Activated CD4-positive, alpha-beta T cell treated with anti-CD3 and anti-CD28 coated beads, Interleukin-2, amount 10 ng/mL, durations not matched to agents 24 days and 14 days (primary cell): ENCODE measurements around the gene PGRMC2. TPM values are rescaled to one million over a fixed set of nuclear protein-coding genes. Genes with fewer than 3 reads are reported as not detected.

Experiments
- DNase-seq: peaks from one replicate; pipeline ENCODE4 v3.0.0; 2022
- H3K27ac Mint-ChIP-seq: one replicate; pipeline ENCODE4 v1.8.0; 2022; ENCODE audit warnings: mild to moderate bottlenecking, mixed read lengths
- H3K27me3 Mint-ChIP-seq: one replicate; pipeline ENCODE4 v1.8.0; 2022; ENCODE audit warnings: mixed read lengths
- H3K36me3 Mint-ChIP-seq: one replicate; pipeline ENCODE4 v1.8.0; 2022; ENCODE audit warnings: low read depth, mild to moderate bottlenecking, mixed read lengths
- H3K4me1 Mint-ChIP-seq: one replicate; pipeline ENCODE4 v1.8.0; 2021; ENCODE audit warnings: mixed read lengths
- H3K4me3 Mint-ChIP-seq: one replicate; pipeline ENCODE4 v1.8.0; 2022; ENCODE audit warnings: mild to moderate bottlenecking, moderate library complexity, mixed read lengths
- H3K9me3 Mint-ChIP-seq: one replicate; pipeline ENCODE4 v1.8.0; 2021; ENCODE audit warnings: mixed read lengths
- intact Hi-C: fragments of 100-400 bp; cut with micrococcal nuclease; formaldehyde crosslinking; loops from one replicate; pipeline ENCODE4 v1.15.1; 2023
- total RNA-seq: library from RNA; stranded (reverse); gene quantifications from 2 replicates; pipeline ENCODE4 v1.2.3, GENCODE V29; 2022

The PGRMC2 gene, protein sequence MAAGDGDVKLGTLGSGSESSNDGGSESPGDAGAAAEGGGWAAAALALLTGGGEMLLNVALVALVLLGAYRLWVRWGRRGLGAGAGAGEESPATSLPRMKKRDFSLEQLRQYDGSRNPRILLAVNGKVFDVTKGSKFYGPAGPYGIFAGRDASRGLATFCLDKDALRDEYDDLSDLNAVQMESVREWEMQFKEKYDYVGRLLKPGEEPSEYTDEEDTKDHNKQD
- total RNA-seq: 44.7 and 48.4 TPM in 2 replicates

DNA sequence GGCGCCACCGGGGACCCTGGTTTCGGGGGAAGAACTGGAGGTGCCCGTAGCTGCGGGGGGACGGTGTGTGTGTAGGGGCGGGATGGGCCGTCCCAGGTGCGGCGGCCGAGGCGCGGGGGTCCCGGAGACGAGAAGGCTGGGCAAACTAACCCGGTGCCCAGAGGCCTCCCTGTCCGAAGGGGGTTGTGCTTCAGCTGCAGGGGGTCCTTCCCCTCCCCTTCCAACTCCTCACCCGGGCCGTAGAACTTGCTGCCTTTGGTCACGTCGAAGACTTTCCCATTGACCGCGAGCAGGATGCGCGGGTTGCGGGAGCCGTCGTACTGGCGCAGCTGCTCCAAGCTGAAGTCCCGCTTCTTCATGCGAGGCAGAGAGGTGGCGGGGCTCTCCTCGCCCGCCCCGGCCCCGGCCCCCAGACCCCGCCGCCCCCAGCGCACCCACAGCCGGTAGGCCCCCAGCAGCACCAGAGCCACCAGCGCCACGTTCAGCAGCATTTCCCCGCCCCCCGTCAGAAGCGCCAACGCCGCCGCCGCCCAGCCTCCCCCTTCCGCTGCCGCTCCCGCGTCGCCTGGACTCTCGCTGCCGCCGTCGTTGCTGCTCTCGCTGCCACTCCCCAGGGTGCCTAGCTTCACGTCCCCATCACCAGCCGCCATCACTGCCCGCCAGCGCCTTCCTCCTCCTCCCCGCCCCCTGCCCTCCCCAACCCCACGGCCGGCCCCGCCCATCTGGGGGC is at the start of gene PGRMC2:
Gene PGRMC2 (minus strand): TSS at position 673 of the 730 bp plus-strand sequence. CDS start 23 bp downstream, at position 650.
- no peak for DNase-seq
- intact Hi-C loops: loop anchor here (1.0 to 5.0 kb wide), 3 partner anchors 505 to 806 kb away; partner anchors contain the start of genes HSPA4L and SCLT1
- no peaks in the 10 kb centered on the region for H3K9me3 Mint-ChIP-seq
- no peaks in the 10 kb centered on the region for H3K27me3 Mint-ChIP-seq
- H3K4me1 Mint-ChIP-seq: peaks cover 21% of the 10 kb centered on the region
- peak within 1 kb of the TSS; percentile 85 for H3K4me3 Mint-ChIP-seq
- peak within 1 kb of the TSS; percentile 94 for H3K27ac Mint-ChIP-seq
- H3K36me3 Mint-ChIP-seq: peaks cover 17% of the 10 kb centered on the region

GRCh38 chr4:128335541-128335940 is 47.9 kb upstream of the PGRMC2 start:
- Mint-ChIP-seq H3K4me3 (no peak overlapping the region), H3K27me3 (no peaks in the 10 kb centered on the region), H3K4me1 (no peaks in the 10 kb centered on the region), H3K36me3 (no peaks in the 10 kb centered on the region), H3K27ac (no peak overlapping the region), H3K9me3 (peaks cover 3% of the 10 kb centered on the region)
- DNase-seq: no peak
- intact Hi-C loops: no loop called here

DNA sequence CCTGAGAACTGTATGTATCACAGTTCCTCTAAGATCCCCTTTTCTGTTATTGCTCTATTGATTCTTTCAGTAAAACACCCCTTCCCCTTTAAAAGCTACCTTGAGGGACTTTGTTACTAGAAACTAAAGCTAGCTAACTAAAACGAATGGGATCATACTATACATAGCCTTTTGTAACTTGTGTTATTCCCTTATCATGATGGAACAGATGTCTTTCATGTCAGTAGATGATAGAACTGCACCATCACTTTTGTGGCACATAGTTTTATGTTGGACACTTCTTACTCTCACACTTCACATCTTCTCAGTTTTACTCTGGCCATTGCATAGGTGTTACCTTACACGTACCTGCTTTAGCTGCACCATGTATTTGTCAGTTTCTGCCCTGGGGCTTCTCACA is 46.6 kb upstream of the PGRMC2 start:
- Mint-ChIP-seq H3K4me3 (no peak overlapping the region), H3K9me3 (peaks cover 3% of the 10 kb centered on the region), H3K27me3 (no peaks in the 10 kb centered on the region), H3K4me1 (no peaks in the 10 kb centered on the region), H3K36me3 (no peaks in the 10 kb centered on the region), H3K27ac (no peak overlapping the region)
- no peak for DNase-seq
- intact Hi-C loops: no loop called here

DNA sequence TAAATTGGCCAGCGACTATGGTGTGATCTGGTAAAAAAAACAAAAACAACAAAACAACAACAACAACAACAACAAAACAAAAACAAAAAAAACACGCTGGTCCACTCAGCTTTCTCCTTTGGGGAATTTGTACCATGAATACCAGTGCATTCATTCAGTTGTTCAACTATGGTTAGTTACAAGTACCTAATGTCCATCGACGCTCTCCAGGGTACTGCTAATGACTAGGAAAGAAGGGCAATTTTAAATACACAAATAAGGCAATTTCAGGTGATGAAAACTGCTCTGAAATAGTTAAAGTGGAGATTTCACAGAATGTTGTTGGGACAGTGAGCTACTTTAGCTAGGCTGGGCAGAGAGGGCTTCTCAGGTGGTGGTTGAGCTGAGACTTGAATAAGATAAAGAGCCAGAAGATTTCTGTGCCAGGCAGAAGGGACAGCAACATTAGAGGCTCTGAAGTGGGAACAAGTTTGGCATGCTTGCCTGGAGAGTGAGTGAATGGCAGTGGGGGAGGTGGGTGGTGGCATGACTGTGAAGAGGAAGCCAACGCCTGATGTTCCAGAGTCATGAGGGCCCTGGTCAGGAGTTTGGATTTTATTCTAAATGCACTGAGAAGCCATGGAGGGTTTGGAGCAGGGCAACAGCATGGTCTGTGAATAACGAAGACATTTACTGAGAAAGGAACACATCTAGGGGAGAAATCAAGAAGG is 45.9 kb upstream of the PGRMC2 start:
- H3K27ac Mint-ChIP-seq: no peak overlapping the region
- DNase-seq: no peak
- H3K4me1 Mint-ChIP-seq: no peaks in the 10 kb centered on the region
- no peaks in the 10 kb centered on the region for H3K27me3 Mint-ChIP-seq
- H3K36me3 Mint-ChIP-seq: no peaks in the 10 kb centered on the region
- intact Hi-C loops: no loop called here
- no peak overlapping the region for H3K4me3 Mint-ChIP-seq
- H3K9me3 Mint-ChIP-seq: peaks cover 3% of the 10 kb centered on the region

DNA sequence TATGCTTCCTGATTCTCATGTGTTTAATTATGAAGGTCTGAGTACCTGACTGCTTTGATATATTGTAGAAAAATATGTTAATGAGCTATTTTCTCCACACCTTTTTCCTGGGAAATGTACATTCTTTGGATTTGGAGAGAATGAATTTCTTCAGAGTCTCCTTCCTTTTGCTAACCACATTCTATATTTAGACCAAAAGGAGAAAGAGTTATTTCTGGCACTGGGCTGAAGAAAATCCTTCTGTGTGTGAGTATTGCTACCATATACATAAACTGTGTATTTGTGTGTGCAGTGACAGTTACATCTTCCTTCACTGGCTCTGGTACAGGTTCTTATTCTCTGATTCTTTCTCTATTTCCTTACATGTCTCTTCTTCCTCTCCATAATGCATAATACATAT is 44.5 kb upstream of the PGRMC2 start:
- Mint-ChIP-seq H3K27me3 (no peaks in the 10 kb centered on the region), H3K36me3 (no peaks in the 10 kb centered on the region), H3K9me3 (peaks cover 3% of the 10 kb centered on the region), H3K4me3 (no peak overlapping the region), H3K4me1 (no peaks in the 10 kb centered on the region), H3K27ac (no peak overlapping the region)
- DNase-seq: no peak
- intact Hi-C loops: no loop called here

DNA sequence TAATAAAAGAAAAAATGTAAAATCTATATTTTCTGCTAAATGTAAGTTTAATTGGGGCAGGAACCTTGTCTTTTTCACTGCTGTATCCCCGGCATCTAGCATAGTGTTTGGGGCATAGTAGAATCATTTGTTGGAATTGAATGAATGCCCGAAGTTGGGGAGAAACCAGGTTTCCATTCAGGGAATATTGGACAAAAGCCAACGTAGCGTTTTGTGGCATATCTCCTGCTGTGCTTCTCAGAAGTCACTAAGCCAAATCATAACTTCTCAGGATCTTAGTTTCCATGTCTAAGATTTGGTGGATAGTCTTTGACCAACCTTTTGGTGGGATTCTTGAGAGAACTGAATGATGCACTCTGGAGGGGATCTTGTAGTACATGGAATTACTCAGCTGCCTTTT is 42.0 kb upstream of the PGRMC2 start:
- intact Hi-C loops: no loop called here
- no peaks in the 10 kb centered on the region for H3K36me3 Mint-ChIP-seq
- H3K27me3 Mint-ChIP-seq: no peaks in the 10 kb centered on the region
- H3K27ac Mint-ChIP-seq: no peak overlapping the region
- DNase-seq: no peak
- no peaks in the 10 kb centered on the region for H3K4me1 Mint-ChIP-seq
- no peak overlapping the region for H3K4me3 Mint-ChIP-seq
- H3K9me3 Mint-ChIP-seq: peaks cover 3% of the 10 kb centered on the region

- H3K4me3 Mint-ChIP-seq: no peak overlapping the region
- H3K9me3 Mint-ChIP-seq: peaks cover 3% of the 10 kb centered on the region
- DNase-seq: no peak
- H3K27me3 Mint-ChIP-seq: no peaks in the 10 kb centered on the region
- no peak overlapping the region for H3K27ac Mint-ChIP-seq
- no peaks in the 10 kb centered on the region for H3K36me3 Mint-ChIP-seq
- intact Hi-C loops: no loop called here
- H3K4me1 Mint-ChIP-seq: no peaks in the 10 kb centered on the region
These were observed 40.5 kb upstream of the PGRMC2 start for GRCh38 chr4:128328106-128328505.

DNA sequence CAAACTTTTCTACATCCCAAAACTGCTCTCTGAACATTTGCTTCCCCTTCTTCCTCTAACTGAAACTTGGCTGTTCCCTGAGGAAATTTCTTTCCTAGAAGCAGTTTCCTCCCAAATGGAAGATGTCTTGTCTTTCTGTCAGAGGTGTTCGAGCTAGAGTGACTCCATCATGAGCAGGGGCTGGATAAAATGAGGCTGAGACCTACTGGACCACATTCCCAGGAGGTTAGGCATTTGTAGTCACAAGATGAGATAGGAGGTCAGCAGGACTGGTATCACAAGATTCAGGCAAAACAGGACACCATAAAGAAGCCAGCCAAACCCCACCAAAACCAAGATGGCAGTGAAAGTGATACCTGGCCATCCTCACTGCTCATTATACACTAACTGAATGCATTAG is 35.8 kb upstream of the PGRMC2 start:
- H3K4me3 Mint-ChIP-seq: no peak overlapping the region
- H3K27me3 Mint-ChIP-seq: no peaks in the 10 kb centered on the region
- intact Hi-C loops: no loop called here
- H3K27ac Mint-ChIP-seq: no peak overlapping the region
- H3K36me3 Mint-ChIP-seq: no peaks in the 10 kb centered on the region
- DNase-seq: no peak
- H3K4me1 Mint-ChIP-seq: no peaks in the 10 kb centered on the region
- H3K9me3 Mint-ChIP-seq: no peaks in the 10 kb centered on the region

- no peaks in the 10 kb centered on the region for H3K36me3 Mint-ChIP-seq
- H3K9me3 Mint-ChIP-seq: no peaks in the 10 kb centered on the region
- H3K4me1 Mint-ChIP-seq: no peaks in the 10 kb centered on the region
- H3K4me3 Mint-ChIP-seq: no peak overlapping the region
- intact Hi-C loops: no loop called here
- no peak overlapping the region for H3K27ac Mint-ChIP-seq
- no peaks in the 10 kb centered on the region for H3K27me3 Mint-ChIP-seq
- DNase-seq: no peak
These were observed 35.4 kb upstream of the PGRMC2 start for GRCh38 chr4:128322986-128323385.

GRCh38 chr4:128322311-128322710 is 34.7 kb upstream of the PGRMC2 start:
- intact Hi-C loops: no loop called here
- H3K36me3 Mint-ChIP-seq: no peaks in the 10 kb centered on the region
- H3K4me1 Mint-ChIP-seq: no peaks in the 10 kb centered on the region
- H3K27me3 Mint-ChIP-seq: no peaks in the 10 kb centered on the region
- no peaks in the 10 kb centered on the region for H3K9me3 Mint-ChIP-seq
- no peak overlapping the region for H3K4me3 Mint-ChIP-seq
- no peak for DNase-seq
- H3K27ac Mint-ChIP-seq: no peak overlapping the region

DNA sequence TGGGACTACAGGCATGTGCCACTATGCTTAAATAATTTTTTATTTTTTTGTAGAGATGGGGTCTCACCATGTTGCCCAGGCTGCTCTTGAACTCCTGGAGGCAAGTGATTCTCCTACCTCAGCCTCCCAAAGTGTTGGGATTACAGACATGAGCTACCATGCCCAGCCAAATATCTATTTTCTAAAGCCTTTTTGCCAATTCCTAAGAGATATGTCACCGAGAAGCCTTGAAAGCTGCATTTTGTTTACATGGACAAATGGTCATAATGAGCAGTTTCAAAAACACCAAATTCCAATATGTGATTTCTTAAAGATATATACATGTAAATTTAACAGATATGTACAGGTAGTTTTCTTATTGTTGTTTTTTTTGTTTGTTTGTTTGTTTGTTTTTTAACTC is 33.0 kb upstream of the PGRMC2 start:
- Mint-ChIP-seq H3K36me3 (peaks cover 2% of the 10 kb centered on the region), H3K27me3 (no peaks in the 10 kb centered on the region), H3K4me1 (no peaks in the 10 kb centered on the region), H3K9me3 (no peaks in the 10 kb centered on the region), H3K27ac (no peak overlapping the region), H3K4me3 (no peak overlapping the region)
- intact Hi-C loops: no loop called here
- DNase-seq: no peak

GRCh38 chr4:128315756-128316520 is 28.3 kb upstream of the PGRMC2 start:
- Mint-ChIP-seq H3K27me3 (no peaks in the 10 kb centered on the region), H3K27ac (no peak overlapping the region), H3K9me3 (no peaks in the 10 kb centered on the region), H3K4me1 (no peaks in the 10 kb centered on the region), H3K36me3 (peaks cover 2% of the 10 kb centered on the region), H3K4me3 (no peak overlapping the region)
- intact Hi-C loops: no loop called here
- DNase-seq: no peak

DNA sequence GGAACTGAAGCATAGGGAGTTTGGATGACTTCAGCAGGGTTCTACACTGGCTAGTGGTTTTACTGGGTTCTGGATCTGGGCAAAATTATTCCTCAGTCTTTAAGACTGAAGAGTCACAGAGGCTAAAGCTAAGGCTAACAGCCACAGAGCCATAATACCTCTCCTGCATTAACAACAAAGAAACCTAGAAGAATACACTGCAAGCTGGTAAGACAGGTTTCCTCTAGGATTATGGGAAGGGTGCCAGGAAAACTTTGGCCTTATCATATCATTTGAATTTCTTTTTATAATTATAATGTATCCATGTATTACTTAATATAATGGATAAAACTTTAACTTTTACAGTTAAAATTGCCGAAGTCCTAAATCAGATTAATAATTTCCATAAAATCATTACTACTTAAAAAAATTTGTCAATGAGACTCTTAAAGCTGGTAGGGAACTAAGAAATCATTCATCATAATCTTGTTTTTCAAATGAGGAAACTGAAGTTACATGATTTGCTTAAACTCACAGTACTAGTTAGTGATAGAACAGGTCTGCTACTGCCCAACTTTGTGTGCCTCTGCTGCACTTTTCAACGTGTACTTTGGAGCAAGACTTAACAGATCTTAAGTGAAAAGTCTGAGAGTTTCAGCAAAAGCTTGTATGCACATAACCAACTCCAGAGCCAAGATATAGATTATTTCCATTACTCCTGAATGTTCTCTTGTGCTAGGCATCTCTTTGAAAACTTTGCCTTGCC is 24.2 kb upstream of the PGRMC2 start:
- H3K9me3 Mint-ChIP-seq: no peaks in the 10 kb centered on the region
- DNase-seq: no peak
- intact Hi-C loops: no loop called here
- H3K4me3 Mint-ChIP-seq: no peak overlapping the region
- H3K36me3 Mint-ChIP-seq: no peaks in the 10 kb centered on the region
- H3K27me3 Mint-ChIP-seq: no peaks in the 10 kb centered on the region
- peaks cover 4% of the 10 kb centered on the region for H3K4me1 Mint-ChIP-seq
- no peak overlapping the region for H3K27ac Mint-ChIP-seq
